DND-41 (cell line): Measurements from ENCODE around the gene LY6G6F.

Experiments used
- ATAC-seq: fragments of 200-7000 bp; cut with Tn5 transposase; 3 replicates; pipeline ENCODE4 v1.9.1; 2021; ENCODE audit warnings: low read depth; ENCODE audit not compliant: insufficient read depth
- DNase-seq: peaks from one replicate; pipeline ENCODE4 v3.0.0-alpha.2; 2020
- H2AFZ ChIP-seq: 2 replicates; pipeline ENCODE4 v1.6.0; 2012; ENCODE audit warnings: low read depth, low read length
- H3K27ac ChIP-seq: 2 replicates; pipeline ENCODE4 v1.5.1; 2012; ENCODE audit warnings: low read length, inconsistent platforms
- H3K27me3 ChIP-seq: fragments of 200-600 bp; sonication (generic); 2 replicates; pipeline ENCODE4 v1.6.0; 2012; ENCODE audit warnings: low read length, mild to moderate bottlenecking, inconsistent platforms; ENCODE audit not compliant: insufficient read depth, poor library complexity
- H3K36me3 ChIP-seq: 2 replicates; pipeline ENCODE4 v1.5.1; 2012; ENCODE audit warnings: low read length, inconsistent platforms; ENCODE audit not compliant: insufficient read depth
- H3K4me1 ChIP-seq: 2 replicates; pipeline ENCODE4 v1.5.1; 2012; ENCODE audit warnings: mild to moderate bottlenecking, low read length; ENCODE audit not compliant: insufficient read depth
- H3K4me2 ChIP-seq: 2 replicates; pipeline ENCODE4 v1.6.0; 2012; ENCODE audit warnings: mild to moderate bottlenecking, moderate library complexity, low read length, inconsistent platforms; ENCODE audit not compliant: insufficient read depth
- H3K4me3 ChIP-seq, 2 experiments: fragments of 200-600 bp in 1 of 2; shearing (Covaris generic) in 1 of 2; 2 replicates each; pipeline ENCODE4 v1.5.1; 2012 to 2016; ENCODE audit warnings: inconsistent platforms in 2 of 2, low read length in 2 of 2, mild to moderate bottlenecking in 2 of 2, low read depth in 1 of 2, moderate library complexity in 1 of 2
- H3K79me2 ChIP-seq: 2 replicates; pipeline ENCODE4 v1.6.0; 2012; ENCODE audit warnings: low read length, inconsistent platforms; ENCODE audit not compliant: insufficient read depth
- H3K9ac ChIP-seq: 2 replicates; pipeline ENCODE4 v1.6.0; 2012; ENCODE audit warnings: low read depth, mild to moderate bottlenecking, inconsistent platforms, low read length, moderate library complexity
- H3K9me3 ChIP-seq: 2 replicates; pipeline ENCODE4 v1.5.1; 2012; ENCODE audit warnings: low read length, moderate library complexity, mild to moderate bottlenecking, inconsistent platforms; ENCODE audit not compliant: insufficient read depth, severe bottlenecking
- H4K20me1 ChIP-seq: 2 replicates; pipeline ENCODE4 v1.6.0; 2012; ENCODE audit warnings: low read length; ENCODE audit not compliant: insufficient read depth
- EZH2 ChIP-seq: IDR thresholded peaks from 3 replicates; pipeline ENCODE4 v1.6.1; 2012; ENCODE audit warnings: borderline replicate concordance, low read depth, mild to moderate bottlenecking, moderate library complexity, low read length, inconsistent platforms; ENCODE audit not compliant: severe bottlenecking
- TF ChIP-seq, protein P1 (sequence below): IDR thresholded peaks from 2 replicates; pipeline ENCODE4 v1.5.1; 2012; ENCODE audit warnings: borderline replicate concordance, low read length, moderate library complexity, mild to moderate bottlenecking; ENCODE audit not compliant: poor library complexity, severe bottlenecking; ENCODE audit errors: extremely low read depth

LY6G6F gene

DNA sequence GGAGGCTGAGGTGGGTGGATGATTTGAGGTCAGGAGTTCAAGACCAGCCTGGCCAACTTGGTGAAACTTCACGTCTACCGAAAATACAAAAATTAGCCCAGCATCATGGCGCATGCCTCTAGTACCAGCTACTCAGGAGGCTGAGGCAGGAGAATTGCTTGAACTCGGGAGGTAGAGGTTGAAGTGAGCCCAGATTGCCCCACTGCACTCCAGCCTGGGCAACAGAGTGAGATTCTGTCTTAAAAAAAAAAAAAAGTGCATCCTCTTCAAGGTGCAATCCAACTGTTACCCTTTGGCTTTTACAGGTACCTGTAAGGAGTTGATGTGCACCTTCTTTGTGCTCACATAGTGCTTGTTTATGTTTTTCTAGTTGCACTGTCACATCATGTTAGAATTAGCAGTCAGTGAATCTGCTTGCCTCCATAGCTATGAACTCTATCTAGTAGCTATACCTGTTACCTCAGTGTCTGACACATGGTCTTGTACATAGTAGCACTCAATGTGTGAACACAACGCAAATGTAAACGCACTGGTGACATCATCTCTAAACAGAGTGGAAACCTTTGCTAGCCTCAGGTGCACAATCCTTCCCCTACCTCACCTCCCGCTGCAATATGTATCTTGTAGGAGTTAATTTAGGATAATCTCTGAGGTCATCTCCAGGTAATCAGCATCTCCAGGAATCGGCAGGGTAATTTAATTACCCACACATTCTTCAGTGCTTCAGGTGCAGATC lies 42.8 kb downstream of the LY6G6F start:
- Histone ChIP-seq H4K20me1 (peaks cover 6% of the 10 kb centered on the region; the same call in 1 of the 2 replicates), H2AFZ (no peak overlapping the region), H3K79me2 (no peaks in the 10 kb centered on the region), H3K4me3 (no peak overlapping the region), H3K27me3 (no peaks in the 10 kb centered on the region), H3K9ac (no peak overlapping the region), H3K9me3 (no peaks in the 10 kb centered on the region), H3K4me1 (no peaks in the 10 kb centered on the region), H3K4me2 (no peak overlapping the region), H3K36me3 (peaks cover 44% of the 10 kb centered on the region), H3K27ac (no peak overlapping the region)
- no peak for DNase-seq
- TF ChIP-seq EZH2 = no peak
- TF ChIP-seq, protein P1, sequence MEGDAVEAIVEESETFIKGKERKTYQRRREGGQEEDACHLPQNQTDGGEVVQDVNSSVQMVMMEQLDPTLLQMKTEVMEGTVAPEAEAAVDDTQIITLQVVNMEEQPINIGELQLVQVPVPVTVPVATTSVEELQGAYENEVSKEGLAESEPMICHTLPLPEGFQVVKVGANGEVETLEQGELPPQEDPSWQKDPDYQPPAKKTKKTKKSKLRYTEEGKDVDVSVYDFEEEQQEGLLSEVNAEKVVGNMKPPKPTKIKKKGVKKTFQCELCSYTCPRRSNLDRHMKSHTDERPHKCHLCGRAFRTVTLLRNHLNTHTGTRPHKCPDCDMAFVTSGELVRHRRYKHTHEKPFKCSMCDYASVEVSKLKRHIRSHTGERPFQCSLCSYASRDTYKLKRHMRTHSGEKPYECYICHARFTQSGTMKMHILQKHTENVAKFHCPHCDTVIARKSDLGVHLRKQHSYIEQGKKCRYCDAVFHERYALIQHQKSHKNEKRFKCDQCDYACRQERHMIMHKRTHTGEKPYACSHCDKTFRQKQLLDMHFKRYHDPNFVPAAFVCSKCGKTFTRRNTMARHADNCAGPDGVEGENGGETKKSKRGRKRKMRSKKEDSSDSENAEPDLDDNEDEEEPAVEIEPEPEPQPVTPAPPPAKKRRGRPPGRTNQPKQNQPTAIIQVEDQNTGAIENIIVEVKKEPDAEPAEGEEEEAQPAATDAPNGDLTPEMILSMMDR = no peak
- ATAC-seq = no peak

DNA sequence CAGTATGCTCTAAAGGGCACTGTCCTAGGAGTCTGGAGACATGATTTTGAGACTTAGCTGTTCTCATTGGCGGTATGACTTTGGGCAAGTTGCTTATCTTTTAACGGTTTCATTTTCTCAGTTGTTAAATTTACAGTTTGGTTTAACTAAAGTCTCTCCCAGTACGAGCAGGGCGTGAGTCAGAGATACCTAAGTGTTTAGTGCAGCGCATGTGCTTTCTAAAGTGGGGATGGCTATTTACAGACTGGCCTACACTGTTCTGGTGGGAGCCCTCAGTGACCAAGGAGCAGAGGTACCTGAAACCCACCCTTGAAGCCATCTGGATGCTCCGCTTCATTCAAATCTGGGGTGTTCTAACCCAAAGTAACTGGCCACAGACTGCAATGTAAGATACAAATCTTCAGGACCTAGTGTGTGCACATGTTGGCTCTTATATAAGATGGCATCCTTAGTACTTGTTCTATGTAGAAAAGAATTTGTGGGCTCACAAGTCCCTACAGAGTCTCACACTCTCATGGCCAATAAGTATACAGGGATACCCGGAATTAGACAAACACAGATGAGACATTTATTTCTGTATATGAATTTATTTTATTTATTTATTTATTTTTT lies 43.9 kb downstream of the LY6G6F start:
- H3K36me3 ChIP-seq = peaks cover 38% of the 10 kb centered on the region
- H3K27ac ChIP-seq = no peak overlapping the region
- H3K79me2 ChIP-seq = no peaks in the 10 kb centered on the region
- H2AFZ ChIP-seq = no peak overlapping the region
- H3K27me3 ChIP-seq = no peaks in the 10 kb centered on the region
- H3K9ac ChIP-seq = no peak overlapping the region
- no peaks in the 10 kb centered on the region for H3K9me3 ChIP-seq
- H3K4me1 ChIP-seq = no peaks in the 10 kb centered on the region
- no peak overlapping the region for H3K4me2 ChIP-seq
- H3K4me3 ChIP-seq = no peak overlapping the region
- ATAC-seq = no peak
- no peak for DNase-seq
- H4K20me1 ChIP-seq = peaks cover 6% of the 10 kb centered on the region; the same call in 1 of the 2 replicates
- TF ChIP-seq, protein P1 = no peak
- no peak for TF ChIP-seq EZH2

DNA sequence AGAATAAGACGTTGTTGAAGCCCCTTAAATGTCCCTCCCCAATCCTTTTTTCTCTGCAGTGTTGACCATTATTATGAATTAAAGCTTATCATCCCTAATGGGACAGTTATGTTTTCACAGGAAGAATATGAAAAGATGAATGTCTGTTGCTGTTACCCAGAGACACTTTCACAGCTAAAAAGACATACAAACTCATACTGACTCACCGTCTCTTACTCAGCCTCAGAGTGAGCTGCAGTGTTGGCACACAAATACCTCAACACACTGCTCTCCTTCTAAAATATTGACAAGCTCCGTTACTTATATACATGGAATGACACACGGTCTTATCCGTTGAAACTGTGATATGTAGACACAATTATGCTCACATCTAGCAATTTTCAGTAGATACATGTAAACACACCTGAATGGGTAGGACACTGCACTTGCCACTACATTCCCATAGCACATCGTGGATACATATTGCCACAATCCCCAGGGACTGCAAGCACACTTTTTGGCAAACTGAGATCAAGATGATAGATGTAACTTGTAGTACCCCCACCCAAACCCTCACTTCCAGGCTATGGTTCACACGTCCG lies 46.2 kb downstream of the LY6G6F start:
- no peak for DNase-seq
- Histone ChIP-seq H3K4me3 (no peak overlapping the region), H3K36me3 (peaks cover 30% of the 10 kb centered on the region), H2AFZ (no peak overlapping the region), H3K4me2 (no peak overlapping the region), H3K79me2 (no peaks in the 10 kb centered on the region), H3K27me3 (no peaks in the 10 kb centered on the region), H3K27ac (no peak overlapping the region), H3K9ac (no peak overlapping the region), H3K9me3 (no peaks in the 10 kb centered on the region), H4K20me1 (no peaks in the 10 kb centered on the region), H3K4me1 (no peaks in the 10 kb centered on the region)
- no peak; the same call in 2 of the 3 replicates for ATAC-seq
- no peak for TF ChIP-seq EZH2
- TF ChIP-seq, protein P1 = no peak
